ENCODE data around the gene CST9L. TPM values are rescaled to one million over a fixed set of nuclear protein-coding genes. Genes with fewer than 3 reads are reported as not detected.

CST9L gene
- total RNA-seq, 1 experiment from 2014 or later = not detected

DNA sequence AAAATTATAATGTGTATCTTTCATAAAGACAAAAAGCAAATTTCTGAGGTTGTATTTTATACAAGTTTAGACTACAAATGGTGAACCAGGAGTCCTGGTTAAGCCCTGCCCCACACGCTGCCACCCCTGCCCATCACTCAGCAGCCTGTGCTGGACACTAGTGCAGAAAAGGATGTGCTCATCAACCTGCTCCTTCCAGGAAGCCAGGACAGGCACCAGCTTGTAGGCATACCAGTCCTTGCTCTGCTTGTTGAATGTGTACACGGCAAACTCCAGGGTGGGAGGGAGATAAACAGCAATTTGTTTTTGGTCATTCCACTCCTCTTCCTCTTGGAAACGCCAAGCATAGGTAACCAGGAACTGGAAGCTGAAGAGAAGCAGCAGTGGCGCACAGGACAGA, 18.1 kb downstream of the CST9L start:
- Histone ChIP-seq H3K4me1 (ENCODE audit: insufficient read depth, low read length, poor library complexity, severe bottlenecking) (no peaks in the 10 kb centered on the region), H3K27me3 (replicated peaks; ENCODE audit: insufficient read depth, low read depth, low read length, poor library complexity) (no peaks in the 10 kb centered on the region), H3K27ac (ENCODE audit: low read depth, low read length, poor library complexity, severe bottlenecking) (no peak overlapping the region), H3K36me3 (ENCODE audit: insufficient read depth, low read length, poor library complexity, severe bottlenecking) (no peaks in the 10 kb centered on the region), H3K4me3 (ENCODE audit: low read depth, low read length, poor library complexity, severe bottlenecking) (no peak overlapping the region), H3K9me3 (ENCODE audit: low read depth, low read length, poor library complexity, severe bottlenecking) (no peaks in the 10 kb centered on the region)
- CTCF ChIA-PET = no interaction called here
- no peak for DNase-seq (ENCODE audit: low spot score)
- POLR2A ChIA-PET (ENCODE audit: low non-redundant PET) = no interaction called here
- intact Hi-C loops (cut with micrococcal nuclease; ENCODE audit: unreplicated experiment) = no loop called here
- no peak for TF ChIP-seq CTCF (conservative IDR thresholded peaks at IDR 0.05; ENCODE audit: low read depth, low read length)
- no TSS peak for BruUV-seq (replicated peaks)

- Histone ChIP-seq H3K36me3 (ENCODE audit: insufficient read depth, low read length, poor library complexity, severe bottlenecking) (no peaks in the 10 kb centered on the region), H3K4me1 (ENCODE audit: insufficient read depth, low read length, poor library complexity, severe bottlenecking) (no peaks in the 10 kb centered on the region), H3K4me3 (ENCODE audit: low read depth, low read length, poor library complexity, severe bottlenecking) (no peak overlapping the region), H3K27me3 (replicated peaks; ENCODE audit: insufficient read depth, low read depth, low read length, poor library complexity) (peaks cover 4% of the 10 kb centered on the region), H3K27ac (ENCODE audit: low read depth, low read length, poor library complexity, severe bottlenecking) (no peak overlapping the region), H3K9me3 (ENCODE audit: low read depth, low read length, poor library complexity, severe bottlenecking) (no peaks in the 10 kb centered on the region)
- intact Hi-C loops (cut with micrococcal nuclease; ENCODE audit: unreplicated experiment) = no loop called here
- no TSS peak for BruUV-seq (replicated peaks)
- ChIA-PET CTCF (no interaction called here), POLR2A (ENCODE audit: low non-redundant PET) (no interaction called here)
- no peak for DNase-seq (ENCODE audit: low spot score)
- TF ChIP-seq EZH2 (IDR thresholded peaks at IDR 0.05; ENCODE audit: borderline replicate concordance, low read depth, low read length, poor library complexity, severe bottlenecking) = no peak
- TF ChIP-seq CTCF (conservative IDR thresholded peaks at IDR 0.05; ENCODE audit: low read depth, low read length) = no peak
Measured at GRCh38 chr20:23548408-23548807, 19.9 kb downstream of the CST9L start.

DNA sequence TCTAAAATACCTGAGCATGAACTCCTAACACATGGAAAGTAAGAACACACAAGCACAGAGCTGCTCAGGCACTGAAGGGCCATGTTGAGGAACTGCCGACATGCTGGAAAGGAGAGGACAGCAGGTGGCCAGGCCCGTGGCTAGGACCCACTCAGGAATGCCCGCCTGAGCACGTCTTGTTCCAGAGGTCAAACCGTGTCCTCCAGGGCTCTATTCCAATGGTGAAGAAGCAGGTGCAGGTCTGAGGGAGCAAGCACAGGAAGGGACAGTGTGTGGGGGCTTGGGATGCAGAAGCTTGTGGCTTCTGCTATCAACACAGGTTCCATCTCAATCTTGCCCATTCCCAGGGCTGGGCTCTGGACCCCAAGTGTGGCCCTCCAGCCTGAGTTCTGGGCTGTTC, 20.7 kb downstream of the CST9L start:
- POLR2A ChIA-PET (ENCODE audit: low non-redundant PET) = no interaction called here

More for the DNA sequence above, 20.7 kb downstream of the CST9L start:
- no peak overlapping the region for H3K4me3 ChIP-seq (ENCODE audit: low read depth, low read length, poor library complexity, severe bottlenecking)
- TF ChIP-seq EZH2 (IDR thresholded peaks at IDR 0.05; ENCODE audit: borderline replicate concordance, low read depth, low read length, poor library complexity, severe bottlenecking) (no peak), CTCF (conservative IDR thresholded peaks at IDR 0.05; ENCODE audit: low read depth, low read length) (no peak)
- H3K36me3 ChIP-seq (ENCODE audit: insufficient read depth, low read length, poor library complexity, severe bottlenecking) = no peaks in the 10 kb centered on the region
- intact Hi-C loops (cut with micrococcal nuclease; ENCODE audit: unreplicated experiment) = no loop called here
- no peak for DNase-seq (ENCODE audit: low spot score)
- CTCF ChIA-PET = no interaction called here
- no peaks in the 10 kb centered on the region for H3K4me1 ChIP-seq (ENCODE audit: insufficient read depth, low read length, poor library complexity, severe bottlenecking)
- peaks cover 5% of the 10 kb centered on the region for H3K27me3 ChIP-seq (replicated peaks; ENCODE audit: insufficient read depth, low read depth, low read length, poor library complexity)
- H3K27ac ChIP-seq (ENCODE audit: low read depth, low read length, poor library complexity, severe bottlenecking) = no peak overlapping the region
- no peaks in the 10 kb centered on the region for H3K9me3 ChIP-seq (ENCODE audit: low read depth, low read length, poor library complexity, severe bottlenecking)
- no TSS peak for BruUV-seq (replicated peaks)
